T-helper 9 cell (primary cell): Measurements from ENCODE around the gene COL16A1.
A peak's percentile ranks its signal among the peaks of the same experiment; 100 is the strongest.

Source experiments
- DNase-seq: peaks from one replicate; pipeline ENCODE4 v3.0.0-alpha.2; 2020

The COL16A1 gene

DNA sequence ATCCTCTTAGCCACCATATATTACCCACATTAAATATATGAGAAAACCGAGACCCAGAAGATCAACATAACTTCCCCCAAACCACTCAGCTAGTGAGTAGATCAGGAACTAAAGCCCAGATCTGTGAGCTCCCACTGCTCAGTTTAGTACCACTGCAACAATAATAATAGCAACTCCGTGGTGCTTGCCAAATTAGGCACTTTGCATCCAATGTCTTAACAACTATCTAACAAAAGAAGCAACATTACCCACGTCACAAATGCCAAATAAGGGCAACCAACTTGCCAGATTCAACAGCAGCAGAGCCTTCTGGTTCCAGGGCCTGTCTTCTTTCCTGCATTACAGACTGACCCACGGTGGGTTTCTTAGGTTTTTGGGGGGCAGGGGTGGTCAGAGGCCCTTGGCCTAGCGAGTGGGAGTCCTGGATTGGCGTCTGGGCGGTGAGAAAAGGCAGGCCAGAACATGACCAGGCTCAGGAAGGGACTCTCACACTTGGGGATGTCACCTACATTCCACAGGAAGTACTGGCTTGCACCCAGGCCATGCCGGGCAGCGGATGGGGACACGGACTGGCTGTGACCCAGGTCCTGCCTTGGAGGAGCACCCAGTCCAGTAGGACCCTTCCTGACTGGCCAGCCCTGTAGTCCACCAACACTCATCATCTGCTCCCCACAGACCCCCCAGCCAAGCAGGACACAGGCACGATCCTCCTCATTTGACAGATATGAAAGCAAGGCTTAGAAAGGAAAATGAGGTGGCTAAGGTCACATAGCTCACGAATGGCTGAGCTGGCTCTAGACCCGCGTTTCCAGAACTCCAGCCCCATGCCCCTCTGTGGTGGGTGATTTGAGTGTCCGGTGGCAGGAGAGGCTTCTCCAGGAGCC, 81.7 kb downstream of the COL16A1 start:
- DNase-seq, result no peak

DNA sequence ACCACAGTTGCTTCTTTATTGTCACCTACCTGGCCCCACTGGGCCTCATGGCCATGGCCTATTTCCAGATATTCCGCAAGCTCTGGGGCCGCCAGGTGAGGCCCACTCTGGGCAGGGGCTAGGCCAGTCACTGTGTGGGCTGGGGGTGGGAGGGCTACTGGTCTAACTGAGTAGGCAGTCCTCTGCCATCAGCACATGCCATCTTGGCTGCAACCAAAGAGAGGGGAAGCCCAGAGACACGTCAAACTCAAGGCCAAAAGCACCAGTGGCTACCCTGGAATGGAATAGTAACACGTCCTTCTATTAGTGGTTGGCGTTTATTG, 82.4 kb downstream of the COL16A1 start:
- DNase-seq, result no peak

DNA sequence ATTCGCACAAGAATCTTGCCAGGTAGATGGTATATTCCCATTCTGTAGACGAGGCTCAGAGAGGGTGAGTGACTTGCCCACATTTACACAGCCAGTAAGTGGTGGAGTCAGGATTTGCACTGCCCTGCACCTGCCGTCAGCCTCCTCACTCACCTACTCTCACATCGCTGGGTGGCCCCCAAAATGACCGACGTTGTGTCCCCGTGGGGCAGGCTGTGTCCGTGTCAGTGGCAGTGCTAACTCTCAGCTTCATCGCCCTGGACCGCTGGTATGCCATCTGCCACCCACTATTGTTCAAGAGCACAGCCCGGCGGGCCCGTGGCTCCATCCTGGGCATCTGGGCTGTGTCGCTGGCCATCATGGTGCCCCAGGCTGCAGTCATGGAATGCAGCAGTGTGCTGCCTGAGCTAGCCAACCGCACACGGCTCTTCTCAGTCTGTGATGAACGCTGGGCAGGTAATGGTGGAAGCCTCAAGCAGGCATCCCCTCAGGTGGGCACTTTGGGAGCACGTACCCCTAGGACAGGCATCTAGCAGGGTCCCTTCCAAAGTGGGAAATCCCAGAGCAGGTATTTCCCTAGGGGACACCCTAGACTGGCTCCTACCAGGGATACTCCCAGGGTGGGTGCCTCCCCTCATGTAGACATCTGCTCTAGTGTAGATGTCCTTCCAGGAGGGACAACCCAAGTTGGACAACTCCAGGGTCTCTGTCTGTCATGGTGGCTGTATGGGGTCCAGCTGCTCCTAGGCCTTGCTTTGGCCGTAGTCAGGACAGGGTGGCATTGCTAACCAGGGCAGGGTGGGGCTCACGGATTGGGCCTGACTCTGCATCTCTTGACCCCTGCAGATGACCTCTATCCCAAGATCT, 83.0 kb downstream of the COL16A1 start:
- no peak for DNase-seq

DNA sequence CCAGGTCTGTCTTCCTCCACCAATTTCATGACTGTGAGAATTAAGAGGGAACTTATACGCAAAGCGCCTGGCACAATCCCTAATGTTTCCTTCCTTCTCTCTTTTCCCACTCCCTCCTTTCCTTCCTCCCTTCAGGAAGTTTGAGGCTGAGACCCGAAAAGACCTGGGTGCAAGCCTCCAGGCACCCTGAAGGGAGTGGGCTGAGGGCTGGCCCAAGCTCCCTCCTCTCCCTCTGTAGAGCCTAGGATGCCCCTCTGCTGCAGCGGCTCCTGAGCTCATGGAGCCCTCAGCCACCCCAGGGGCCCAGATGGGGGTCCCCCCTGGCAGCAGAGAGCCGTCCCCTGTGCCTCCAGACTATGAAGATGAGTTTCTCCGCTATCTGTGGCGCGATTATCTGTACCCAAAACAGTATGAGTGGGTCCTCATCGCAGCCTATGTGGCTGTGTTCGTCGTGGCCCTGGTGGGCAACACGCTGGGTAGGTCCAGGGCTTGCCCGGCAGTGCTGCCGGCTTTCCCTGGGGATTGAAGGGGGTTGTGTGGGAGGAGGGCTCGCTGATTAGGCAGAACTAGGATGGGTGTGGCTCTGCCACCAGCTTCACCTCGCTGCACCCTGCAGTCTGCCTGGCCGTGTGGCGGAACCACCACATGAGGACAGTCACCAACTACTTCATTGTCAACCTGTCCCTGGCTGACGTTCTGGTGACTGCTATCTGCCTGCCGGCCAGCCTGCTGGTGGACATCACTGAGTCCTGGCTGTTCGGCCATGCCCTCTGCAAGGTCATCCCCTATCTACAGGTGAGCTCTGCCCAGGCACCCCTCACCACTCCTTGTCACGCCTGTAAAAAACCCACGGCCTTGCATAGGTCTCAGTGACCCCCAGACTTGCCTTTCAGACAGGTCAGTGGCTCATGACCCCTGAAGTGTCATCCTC, 84.6 kb downstream of the COL16A1 start:
- no peak for DNase-seq

GRCh38 chr1:31617916-31618746, 85.7 kb downstream of the COL16A1 start:
- DNase-seq, result peak; percentile 28

DNA sequence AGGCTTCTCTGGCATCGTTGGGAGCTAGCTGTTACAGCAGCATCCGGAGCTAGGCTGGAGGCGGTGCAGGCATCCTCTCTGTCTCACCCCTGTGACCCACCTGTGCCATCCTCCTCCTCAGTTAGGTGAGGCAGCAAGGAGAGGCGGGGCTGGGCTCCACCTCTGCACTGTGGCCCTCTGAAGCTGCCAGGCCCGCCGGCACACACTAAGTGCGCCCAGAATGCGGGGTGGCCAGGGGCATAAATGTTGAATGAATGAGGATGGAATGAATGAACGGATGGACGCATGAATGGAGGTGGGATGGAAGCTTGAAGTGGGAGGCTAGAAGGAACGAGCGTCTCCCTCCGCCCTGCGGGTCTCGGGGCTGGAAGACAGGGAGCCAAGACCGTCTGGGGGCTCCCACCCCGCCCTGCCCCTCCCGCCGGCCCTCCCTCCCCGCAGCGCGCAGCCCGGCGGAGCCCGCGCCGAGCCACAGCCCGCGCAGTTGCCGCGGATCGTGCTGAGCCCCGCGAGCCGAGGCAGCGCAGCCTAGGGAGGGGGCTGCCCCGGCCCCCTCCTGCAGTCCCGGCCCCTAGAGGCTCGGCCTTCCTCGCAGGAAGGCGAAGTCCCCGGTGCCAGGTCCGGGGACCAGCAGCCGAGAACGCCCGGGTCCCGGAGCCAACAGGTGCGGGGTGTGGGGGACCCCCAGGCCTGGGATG, 86.5 kb downstream of the COL16A1 start, which contains the start of gene HCRTR1:
TSS of gene HCRTR1 (plus strand) at position 472 of the 698 bp plus-strand sequence. CDS start 1,504 bp downstream, outside the sequence.
- no peak for DNase-seq

- no peak for DNase-seq
Measured at GRCh38 chr1:31615939-31616338, 87.9 kb downstream of the COL16A1 start.

DNA sequence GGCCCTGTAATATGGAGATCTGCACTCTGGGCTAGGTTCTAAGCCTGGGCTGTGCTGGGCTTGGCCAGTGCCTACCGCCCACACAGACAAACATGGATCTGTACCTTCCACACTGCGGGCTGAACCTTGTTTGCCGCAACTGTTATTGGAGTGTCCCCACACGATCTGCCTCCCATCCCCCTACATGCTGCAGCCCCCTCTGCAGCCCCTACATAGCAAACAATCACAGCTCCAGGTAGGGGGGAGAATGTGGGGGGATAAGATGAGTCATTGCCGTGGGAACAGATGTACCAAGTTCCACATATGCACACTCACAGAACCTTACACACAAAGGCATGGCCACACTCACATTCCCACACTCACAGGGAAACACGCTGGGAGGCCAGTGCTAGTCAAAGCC, 88.4 kb downstream of the COL16A1 start:
- no peak for DNase-seq

DNA sequence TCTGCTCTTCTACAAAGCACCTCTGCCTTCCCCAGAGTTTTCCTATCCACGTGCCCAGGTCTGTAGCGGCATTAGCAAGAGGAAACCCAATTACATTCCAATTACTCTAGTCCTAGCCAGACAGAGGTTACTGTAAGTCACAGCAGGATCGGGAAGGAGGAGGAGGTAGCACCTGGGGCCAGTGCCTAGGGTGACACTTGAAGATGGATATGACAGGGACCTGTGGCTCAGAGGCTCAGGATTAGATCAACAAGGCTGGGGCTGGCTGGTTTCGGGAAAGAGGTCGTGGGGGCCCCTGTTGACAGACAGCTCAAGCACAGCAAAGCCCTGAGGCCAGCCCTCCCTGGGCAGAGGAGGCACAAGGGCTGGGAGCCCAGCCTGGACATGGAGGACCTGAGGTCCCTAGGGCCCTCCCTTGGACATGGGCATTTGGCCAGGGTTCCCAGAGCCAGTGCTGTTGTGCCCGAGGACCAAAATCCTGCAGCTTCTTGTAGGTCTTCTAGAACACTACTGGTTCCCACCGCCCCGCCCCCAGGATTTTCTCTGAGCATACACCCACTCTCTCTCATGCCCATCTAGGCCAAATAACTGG, 89.3 kb downstream of the COL16A1 start:
- DNase-seq, result no peak

- DNase-seq, result no peak
Measured at GRCh38 chr1:31609514-31610118, 94.2 kb downstream of the COL16A1 start.

GRCh38 chr1:31607360-31607759, 96.5 kb downstream of the COL16A1 start:
- DNase-seq, result no peak

- DNase-seq, result no peak
Measured at GRCh38 chr1:31605908-31606427, 97.8 kb downstream of the COL16A1 start.
